CD14-positive monocyte (primary cell): ENCODE data around the gene THSD4. TPM values are rescaled to one million over a fixed set of nuclear protein-coding genes. Genes with fewer than 3 reads are reported as not detected.

Experiments used
- DNase-seq, 3 donors: peaks; one replicate each; pipeline ENCODE4 v3.0.0-alpha.2; 2011 to 2022
- H2AFZ ChIP-seq: 2 replicates; pipeline ENCODE4 v1.6.0; 2012; ENCODE audit warnings: mild to moderate bottlenecking, low read depth, low read length, inconsistent platforms; ENCODE audit not compliant: insufficient read depth, poor library complexity, severe bottlenecking
- H3K27ac ChIP-seq, 2 donors: 1 replicate in 1 of 2; 2 replicates in 1 of 2; pipeline ENCODE4 v1.5.1; 2012 to 2013; ENCODE audit warnings: low read length in 2 of 2, control low read depth in 1 of 2, inconsistent platforms in 1 of 2, low read depth in 1 of 2, mild to moderate bottlenecking in 1 of 2
- H3K27me3 ChIP-seq, 2 donors: one replicate each; pipeline versions ENCODE4 v1.6.0 to v1.6.1; 2011 to 2013; ENCODE audit warnings: low read length in 2 of 2; ENCODE audit not compliant: control insufficient read depth in 2 of 2, insufficient read depth in 2 of 2
- H3K36me3 ChIP-seq, 2 donors: replicated peaks in 1 of 2; 1 replicate in 1 of 2; 2 replicates in 1 of 2; pipeline versions ENCODE4 v1.5.1 to v1.6.1; 2012 to 2013; ENCODE audit warnings: low read length in 2 of 2, control low read depth in 1 of 2, inconsistent platforms in 1 of 2, mild to moderate bottlenecking in 1 of 2; ENCODE audit not compliant: insufficient read depth in 2 of 2, control insufficient read depth in 1 of 2
- H3K4me1 ChIP-seq, 2 donors: 1 replicate in 1 of 2; 2 replicates in 1 of 2; pipeline versions ENCODE4 v1.5.1 to v1.6.1; 2012 to 2013; ENCODE audit warnings: low read length in 2 of 2, control low read depth in 1 of 2, inconsistent platforms in 1 of 2, mild to moderate bottlenecking in 1 of 2, moderate library complexity in 1 of 2; ENCODE audit not compliant: insufficient read depth in 2 of 2, control insufficient read depth in 1 of 2
- H3K4me2 ChIP-seq: replicated peaks from 2 replicates; pipeline ENCODE3; 2012; ENCODE audit warnings: low read length, moderate library complexity, mild to moderate bottlenecking; ENCODE audit not compliant: poor library complexity, severe bottlenecking; ENCODE audit errors: extremely low read depth
- H3K4me3 ChIP-seq, 3 experiments: fragments of 200-600 bp in 1 of 3; sonication (generic) in 1 of 3; replicated peaks in 1 of 3; 1 replicate in 2 of 3; 2 replicates in 1 of 3; pipeline ENCODE4 v1.5.1; 2011 to 2013; ENCODE audit warnings: low read length in 3 of 3, mild to moderate bottlenecking in 3 of 3, control low read depth in 2 of 3, low read depth in 2 of 3, inconsistent platforms in 1 of 3, moderate library complexity in 1 of 3
- H3K79me2 ChIP-seq: 2 replicates; pipeline ENCODE4 v1.6.0; 2012; ENCODE audit warnings: mild to moderate bottlenecking, control low read depth, inconsistent platforms, low read length, moderate library complexity; ENCODE audit not compliant: insufficient read depth
- H3K9ac ChIP-seq: 2 replicates; pipeline ENCODE4 v1.6.0; 2017; ENCODE audit warnings: low read length, mild to moderate bottlenecking; ENCODE audit not compliant: insufficient read depth, poor library complexity, severe bottlenecking
- H3K9me3 ChIP-seq, 2 donors: replicated peaks in 1 of 2; 1 replicate in 1 of 2; 2 replicates in 1 of 2; pipeline versions ENCODE4 v1.5.1 to v1.6.1; 2012 to 2013; ENCODE audit warnings: low read length in 2 of 2, control low read depth in 1 of 2; ENCODE audit not compliant: control insufficient read depth in 1 of 2, insufficient read depth in 1 of 2
- H4K20me1 ChIP-seq: 2 replicates; pipeline ENCODE4 v1.6.0; 2012; ENCODE audit warnings: mild to moderate bottlenecking, low read length, control low read depth, moderate library complexity; ENCODE audit not compliant: insufficient read depth
- H3K27ac Mint-ChIP-seq, 7 donors: one replicate each; pipeline ENCODE4 v1.8.0; 2020; ENCODE audit warnings: mild to moderate bottlenecking in 7 of 7, mixed read lengths in 7 of 7, moderate library complexity in 6 of 7, inconsistent platforms in 2 of 7
- H3K27me3 Mint-ChIP-seq, 3 donors: one replicate each; pipeline ENCODE4 v1.8.0; 2021 to 2022; ENCODE audit warnings: low read depth in 3 of 3, mild to moderate bottlenecking in 3 of 3, mixed read lengths in 3 of 3, moderate library complexity in 3 of 3, inconsistent platforms in 1 of 3
- H3K36me3 Mint-ChIP-seq, 2 donors: one replicate each; pipeline ENCODE4 v1.8.0; 2020; ENCODE audit warnings: mixed read lengths in 2 of 2, inconsistent platforms in 1 of 2, mild to moderate bottlenecking in 1 of 2
- H3K4me1 Mint-ChIP-seq: one replicate; pipeline ENCODE4 v1.8.0; 2020; ENCODE audit warnings: mild to moderate bottlenecking, mixed read lengths
- H3K4me3 Mint-ChIP-seq, 2 donors: one replicate each; pipeline ENCODE4 v1.8.0; 2020; ENCODE audit warnings: mild to moderate bottlenecking in 2 of 2, mixed read lengths in 2 of 2, moderate library complexity in 1 of 2
- H3K9me3 Mint-ChIP-seq, 7 donors: one replicate each; pipeline ENCODE4 v1.8.0; 2020 to 2022; ENCODE audit warnings: mixed read lengths in 7 of 7, mild to moderate bottlenecking in 6 of 7, moderate library complexity in 6 of 7, inconsistent platforms in 2 of 7
- WGBS: methylation state at CpG from one replicate; pipeline ENCODE4 v1.1.5; 2013; ENCODE audit warnings: missing lambda C conversion rate; ENCODE audit not compliant: insufficient coverage; 5-methylcytosine and 5-hydroxymethylcytosine counted together
- intact Hi-C, 2 donors: fragments of 100-400 bp; cut with micrococcal nuclease; formaldehyde crosslinking; loops; one replicate each; pipeline versions ENCODE4 v1.15.0 to v1.15.1; 2023
- polyA plus RNA-seq, 3 donors: library from polyadenylated mRNA; depleted of rRNA in 1 of 3; unstranded in 2 of 3; stranded (reverse) in 1 of 3; fragments of 300-500 nt in 2 of 3; fragments of >200 nt in 1 of 3; fragmentation: Illumina TruSeq in 2 of 3; gene quantifications; 1 replicate in 2 of 3; 2 replicates in 1 of 3; pipeline ENCODE4 v1.2.3, GENCODE V29; 2012 to 2021
- TF ChIP-seq, protein P1 (sequence below): fragments of 200-600 bp; IDR thresholded peaks from one replicate; pipeline ENCODE4 v1.8.0; 2022; ENCODE audit warnings: antibody characterized with exemption, mild to moderate bottlenecking

THSD4 gene
- polyA plus RNA-seq, 3 donors, result not detected

DNA sequence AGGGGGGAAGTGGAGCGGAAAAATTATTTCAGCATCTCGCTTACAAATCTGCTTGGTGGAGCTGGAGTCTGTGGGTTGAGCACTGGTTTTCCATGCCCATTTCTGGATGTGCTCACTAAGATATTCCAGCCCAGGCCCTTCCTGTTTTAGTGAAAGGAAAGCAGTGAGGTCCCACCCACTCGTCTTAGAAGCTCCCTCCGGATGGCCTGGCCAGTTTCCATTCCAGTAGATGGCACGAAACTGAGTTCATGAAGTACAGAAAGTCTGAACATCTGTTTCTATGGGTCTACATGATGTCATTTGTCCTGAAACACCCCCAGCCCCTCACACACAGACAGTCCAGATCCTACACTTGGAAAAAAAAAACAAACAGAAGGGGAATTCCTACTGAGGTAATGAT is 31.9 kb upstream of the THSD4 start:
- peaks cover 3 to 12% (median 6%) of the 10 kb centered on the region in 3 donors for H3K27me3 Mint-ChIP-seq

DNA sequence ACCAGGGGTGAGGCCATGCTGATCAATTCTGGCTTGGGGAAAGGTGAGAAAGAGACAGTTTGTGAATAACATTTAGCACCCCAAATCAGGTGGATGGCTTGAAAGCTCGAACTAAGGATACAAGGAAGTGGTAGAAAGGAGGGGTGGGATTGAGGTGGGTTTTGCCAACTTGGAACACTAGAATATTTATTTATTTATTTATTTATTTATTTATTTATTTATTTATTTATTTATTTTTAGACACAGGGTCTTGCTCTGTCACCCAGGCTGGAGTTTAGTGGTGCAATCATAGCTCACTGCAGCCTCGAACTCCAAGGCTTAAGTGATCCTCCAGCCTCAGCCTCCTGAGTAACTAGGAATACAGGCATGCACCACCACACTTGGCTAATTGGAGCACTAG is 31.0 kb upstream of the THSD4 start:
- TF ChIP-seq, protein P1, sequence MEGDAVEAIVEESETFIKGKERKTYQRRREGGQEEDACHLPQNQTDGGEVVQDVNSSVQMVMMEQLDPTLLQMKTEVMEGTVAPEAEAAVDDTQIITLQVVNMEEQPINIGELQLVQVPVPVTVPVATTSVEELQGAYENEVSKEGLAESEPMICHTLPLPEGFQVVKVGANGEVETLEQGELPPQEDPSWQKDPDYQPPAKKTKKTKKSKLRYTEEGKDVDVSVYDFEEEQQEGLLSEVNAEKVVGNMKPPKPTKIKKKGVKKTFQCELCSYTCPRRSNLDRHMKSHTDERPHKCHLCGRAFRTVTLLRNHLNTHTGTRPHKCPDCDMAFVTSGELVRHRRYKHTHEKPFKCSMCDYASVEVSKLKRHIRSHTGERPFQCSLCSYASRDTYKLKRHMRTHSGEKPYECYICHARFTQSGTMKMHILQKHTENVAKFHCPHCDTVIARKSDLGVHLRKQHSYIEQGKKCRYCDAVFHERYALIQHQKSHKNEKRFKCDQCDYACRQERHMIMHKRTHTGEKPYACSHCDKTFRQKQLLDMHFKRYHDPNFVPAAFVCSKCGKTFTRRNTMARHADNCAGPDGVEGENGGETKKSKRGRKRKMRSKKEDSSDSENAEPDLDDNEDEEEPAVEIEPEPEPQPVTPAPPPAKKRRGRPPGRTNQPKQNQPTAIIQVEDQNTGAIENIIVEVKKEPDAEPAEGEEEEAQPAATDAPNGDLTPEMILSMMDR, result no peak
- Histone ChIP-seq H3K9ac (no peak overlapping the region), H3K27ac (no peak overlapping the region), H3K4me3 (no peak overlapping the region), H3K4me1 (no peaks in the 10 kb centered on the region), H3K79me2 (no peaks in the 10 kb centered on the region), H3K36me3 (no peaks in the 10 kb centered on the region), H4K20me1 (no peaks in the 10 kb centered on the region), H3K4me2 (no peak overlapping the region), H2AFZ (no peak overlapping the region), H3K27me3 (peaks cover 0 to 2% of the 10 kb centered on the region in 2 donors), H3K9me3 (no peaks in the 10 kb centered on the region)
- no peak for DNase-seq
- H3K4me1 Mint-ChIP-seq, result no peaks in the 10 kb centered on the region
- no peak overlapping the region for H3K27ac Mint-ChIP-seq
- WGBS, result no CpG with 5 or more reads among the region's 2 CpGs
- no peaks in the 10 kb centered on the region for H3K36me3 Mint-ChIP-seq
- peaks cover 0 to 10% (median 2%) of the 10 kb centered on the region in 7 donors for H3K9me3 Mint-ChIP-seq
- intact Hi-C loops, result no loop called here
- peaks cover 2 to 11% (median 6%) of the 10 kb centered on the region in 3 donors for H3K27me3 Mint-ChIP-seq
- H3K4me3 Mint-ChIP-seq, result no peak overlapping the region

More for the DNA sequence above, 31.9 kb upstream of the THSD4 start:
- Histone ChIP-seq H3K27ac (no peak overlapping the region), H3K4me3 (no peak overlapping the region), H2AFZ (no peak overlapping the region), H3K27me3 (peaks cover 0 to 2% of the 10 kb centered on the region in 2 donors), H3K9me3 (no peaks in the 10 kb centered on the region), H3K79me2 (no peaks in the 10 kb centered on the region), H3K9ac (no peak overlapping the region), H3K4me2 (no peak overlapping the region), H3K36me3 (no peaks in the 10 kb centered on the region), H4K20me1 (no peaks in the 10 kb centered on the region), H3K4me1 (no peaks in the 10 kb centered on the region)
- no peak overlapping the region for H3K27ac Mint-ChIP-seq
- peaks cover 0 to 7% (median 2%) of the 10 kb centered on the region in 7 donors for H3K9me3 Mint-ChIP-seq
- H3K36me3 Mint-ChIP-seq, result no peaks in the 10 kb centered on the region
- intact Hi-C loops, result no loop called here
- H3K4me1 Mint-ChIP-seq, result no peaks in the 10 kb centered on the region
- no peak for DNase-seq
- H3K4me3 Mint-ChIP-seq, result no peak overlapping the region
- TF ChIP-seq, protein P1, result no peak
- WGBS, result 100% methylated on average over 2 of the region's 5 CpGs
